Thoracic aorta (tissue), 2 donors: ENCODE results near the gene CIART. TPM values are rescaled to one million over a fixed set of nuclear protein-coding genes. Genes with fewer than 3 reads are reported as not detected.
A peak's percentile ranks its signal among the peaks of the same experiment; 100 is the strongest.
"Not testable (repeated sequence)": the region's sequence is repeated elsewhere in the genome, so short reads cannot be mapped to it uniquely, and the experiment has no call there.

Experiments used
- ATAC-seq: fragments of 150-250 bp; one replicate; pipeline ENCODE4 v1.8.0; 2017; ENCODE audit warnings: low read depth; ENCODE audit not compliant: insufficient number of reproducible peaks, low FRiP score
- DNase-seq: peaks from one replicate; pipeline ENCODE4 v3.0.0-alpha.2; 2020; ENCODE audit warnings: low spot score
- H3K27ac ChIP-seq, 2 donors: fragments of 200-600 bp; sonication (generic); 1 replicate in 1 of 2; 2 replicates in 1 of 2; pipeline ENCODE4 v1.5.1; 2016; ENCODE audit warnings: mild to moderate bottlenecking in 2 of 2, moderate library complexity in 2 of 2
- H3K27me3 ChIP-seq: fragments of 200-600 bp; sonication (generic); replicated peaks from 2 replicates; pipeline ENCODE4 v1.6.0; 2016; ENCODE audit warnings: mild to moderate bottlenecking; ENCODE audit not compliant: insufficient read depth
- H3K36me3 ChIP-seq: fragments of 200-600 bp; sonication (generic); one replicate; pipeline ENCODE4 v1.5.1; 2016
- H3K4me1 ChIP-seq, 2 donors: fragments of 200-600 bp; sonication (generic); 1 replicate in 1 of 2; 2 replicates in 1 of 2; pipeline versions ENCODE4 v1.5.1 to v1.6.0; 2016; ENCODE audit warnings: low read depth in 2 of 2, mild to moderate bottlenecking in 1 of 2; ENCODE audit not compliant: control insufficient read depth in 1 of 2
- H3K4me3 ChIP-seq: fragments of 200-600 bp; sonication (generic); 2 replicates; pipeline ENCODE4 v1.5.1; 2016; ENCODE audit warnings: mild to moderate bottlenecking
- H3K9me3 ChIP-seq: fragments of 200-600 bp; sonication (generic); 2 replicates; pipeline ENCODE4 v1.5.1; 2016
- total RNA-seq, 2 donors: library from RNA; depleted of rRNA; stranded (reverse); fragments of >200 nt; gene quantifications; one replicate each; pipeline versions ENCODE4 v1.1.0 to v1.2.3, GENCODE V29; 2016
- TF ChIP-seq, protein P1 (sequence below): fragments of 200-600 bp; sonication (generic); IDR thresholded peaks from one replicate; pipeline ENCODE4 v1.5.1; 2019; ENCODE audit warnings: antibody characterized with exemption

The CIART gene
- total RNA-seq: 1 to 10 TPM; 5.2 to 9.7 TPM

- ATAC-seq (peak; percentile 99), DNase-seq (peak; percentile 97)
- Histone ChIP-seq H3K27ac (peak within 1 kb of the TSS; percentile 96 to 97), H3K36me3 (peaks cover 5% of the 10 kb centered on the region), H3K4me3 (peak within 1 kb of the TSS; percentile 77), H3K4me1 (peaks cover 10 to 22% of the 10 kb centered on the region in 2 donors), H3K27me3 (no peaks in the 10 kb centered on the region), H3K9me3 (no peaks in the 10 kb centered on the region)
- TF ChIP-seq, protein P1, sequence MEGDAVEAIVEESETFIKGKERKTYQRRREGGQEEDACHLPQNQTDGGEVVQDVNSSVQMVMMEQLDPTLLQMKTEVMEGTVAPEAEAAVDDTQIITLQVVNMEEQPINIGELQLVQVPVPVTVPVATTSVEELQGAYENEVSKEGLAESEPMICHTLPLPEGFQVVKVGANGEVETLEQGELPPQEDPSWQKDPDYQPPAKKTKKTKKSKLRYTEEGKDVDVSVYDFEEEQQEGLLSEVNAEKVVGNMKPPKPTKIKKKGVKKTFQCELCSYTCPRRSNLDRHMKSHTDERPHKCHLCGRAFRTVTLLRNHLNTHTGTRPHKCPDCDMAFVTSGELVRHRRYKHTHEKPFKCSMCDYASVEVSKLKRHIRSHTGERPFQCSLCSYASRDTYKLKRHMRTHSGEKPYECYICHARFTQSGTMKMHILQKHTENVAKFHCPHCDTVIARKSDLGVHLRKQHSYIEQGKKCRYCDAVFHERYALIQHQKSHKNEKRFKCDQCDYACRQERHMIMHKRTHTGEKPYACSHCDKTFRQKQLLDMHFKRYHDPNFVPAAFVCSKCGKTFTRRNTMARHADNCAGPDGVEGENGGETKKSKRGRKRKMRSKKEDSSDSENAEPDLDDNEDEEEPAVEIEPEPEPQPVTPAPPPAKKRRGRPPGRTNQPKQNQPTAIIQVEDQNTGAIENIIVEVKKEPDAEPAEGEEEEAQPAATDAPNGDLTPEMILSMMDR: no peak
Observed at GRCh38 chr1:150281758-150282557, at the start of gene CIART. TSS of gene CIART (plus strand) at chr1:150282554. CDS start at chr1:150283268, 714 bp downstream.

DNA sequence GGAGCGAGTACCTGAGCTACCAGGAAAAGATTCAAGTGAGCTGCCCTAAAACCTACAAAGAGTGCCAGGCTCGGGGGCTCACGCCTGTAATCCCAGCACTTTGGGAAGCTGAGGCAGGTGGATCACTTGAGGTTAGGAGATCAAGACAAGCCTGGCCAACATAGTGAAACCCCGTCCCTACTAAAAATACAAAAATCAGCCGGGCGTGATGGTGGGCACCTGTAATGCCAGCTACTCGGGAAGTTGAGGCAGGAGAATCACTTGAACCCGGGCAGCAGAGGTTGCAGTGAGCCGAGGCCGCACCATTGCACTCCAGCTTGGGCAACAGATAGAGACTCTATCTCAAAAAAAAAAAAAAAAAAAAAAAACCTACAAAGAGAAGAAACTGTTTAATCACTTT, 49.4 kb upstream of the CIART start:
- H3K4me1 ChIP-seq: peaks cover 0 to 12% of the 10 kb centered on the region in 2 donors
- not testable (repeated sequence) for DNase-seq, H3K27me3 ChIP-seq, H3K4me3 ChIP-seq, H3K9me3 ChIP-seq, ATAC-seq
- peak overlapping the region; percentile 98 for H3K27ac ChIP-seq
- H3K36me3 ChIP-seq: peaks cover 16% of the 10 kb centered on the region

- peak overlapping the region; percentile 98 for H3K27ac ChIP-seq
Observed at GRCh38 chr1:150233359-150234308, 48.7 kb upstream of the CIART start.

GRCh38 chr1:150234309-150234565, 48.1 kb upstream of the CIART start:
- Histone ChIP-seq H3K27me3 (no peaks in the 10 kb centered on the region), H3K9me3 (no peaks in the 10 kb centered on the region), H3K36me3 (peaks cover 5% of the 10 kb centered on the region), H3K4me1 (peaks cover 0 to 12% of the 10 kb centered on the region in 2 donors), H3K27ac (peak overlapping the region; percentile 98), H3K4me3 (peak overlapping the region; percentile 82)
- ATAC-seq (no peak), DNase-seq (no peak)
- TF ChIP-seq, protein P1: no peak

More at GRCh38 chr1:150233359-150234308, 48.7 kb upstream of the CIART start:
- Histone ChIP-seq H3K4me3 (peak overlapping the region; percentile 82), H3K4me1 (peaks cover 0 to 12% of the 10 kb centered on the region in 2 donors), H3K36me3 (peaks cover 9% of the 10 kb centered on the region), H3K9me3 (no peaks in the 10 kb centered on the region), H3K27me3 (no peaks in the 10 kb centered on the region)
- ATAC-seq (no peak), DNase-seq (no peak)
- TF ChIP-seq, protein P1: no peak

GRCh38 chr1:150234566-150235293, 47.6 kb upstream of the CIART start:
- H3K9me3 ChIP-seq: no peaks in the 10 kb centered on the region
- ATAC-seq: peak; percentile 16
- peak overlapping the region; percentile 82 for H3K4me3 ChIP-seq
- TF ChIP-seq, protein P1: no peak
- no peaks in the 10 kb centered on the region for H3K36me3 ChIP-seq
- no peaks in the 10 kb centered on the region for H3K27me3 ChIP-seq
- H3K4me1 ChIP-seq: peaks cover 0 to 12% of the 10 kb centered on the region in 2 donors
- peak overlapping the region; percentile 98 for H3K27ac ChIP-seq
- no peak for DNase-seq
